Activated CD4-positive, alpha-beta T cell treated with anti-CD3 and anti-CD28 coated beads, Interleukin-2, amount 50 U/mL, for 1 hour (primary cell): ENCODE measurements around the gene GC.
"Not testable (repeated sequence)": the region's sequence is repeated elsewhere in the genome, so short reads cannot be mapped to it uniquely, and the experiment has no call there.

Experiments
- DNase-seq: peaks from one replicate; pipeline ENCODE4 v3.0.0-alpha.2; 2020

GC gene

GRCh38 chr4:71765821-71766383 lies 18.0 kb downstream of the GC start:
- DNase-seq, result no peak

GRCh38 chr4:71765350-71765749 lies 18.5 kb downstream of the GC start:
- no peak for DNase-seq

- DNase-seq, result no peak
These were observed 31.4 kb downstream of the GC start for GRCh38 chr4:71752383-71753042.

GRCh38 chr4:71749008-71749594 lies 34.8 kb downstream of the GC start:
- no peak for DNase-seq

- no peak for DNase-seq
These were observed 37.5 kb downstream of the GC start for GRCh38 chr4:71746379-71746778.

- DNase-seq, result not testable (repeated sequence)
These were observed 45.1 kb downstream of the GC start for GRCh38 chr4:71738782-71739181.

- no peak for DNase-seq
These were observed 51.2 kb downstream of the GC start for GRCh38 chr4:71732706-71733105.

- no peak for DNase-seq
These were observed 51.8 kb downstream of the GC start for GRCh38 chr4:71732066-71732465.

GRCh38 chr4:71729856-71730255 lies 54.0 kb downstream of the GC start:
- no peak for DNase-seq

GRCh38 chr4:71713611-71714203 lies 70.2 kb downstream of the GC start:
- DNase-seq, result no peak

- DNase-seq, result no peak
These were observed 71.9 kb downstream of the GC start for GRCh38 chr4:71711985-71712348.

GRCh38 chr4:71711044-71711984 lies 72.6 kb downstream of the GC start:
- no peak for DNase-seq

- DNase-seq, result no peak
These were observed 73.9 kb downstream of the GC start for GRCh38 chr4:71709961-71710360.

GRCh38 chr4:71698141-71698540 lies 85.7 kb downstream of the GC start:
- no peak for DNase-seq

GRCh38 chr4:71697031-71697430 lies 86.8 kb downstream of the GC start:
- no peak for DNase-seq

- DNase-seq, result no peak
These were observed 88.9 kb downstream of the GC start for GRCh38 chr4:71694961-71695360.

GRCh38 chr4:71692963-71693362 lies 90.9 kb downstream of the GC start:
- no peak for DNase-seq

GRCh38 chr4:71692198-71692597 lies 91.7 kb downstream of the GC start:
- DNase-seq, result no peak
